ENCODE data around the gene GOSR2. TPM values are rescaled to one million over a fixed set of nuclear protein-coding genes. Genes with fewer than 3 reads are reported as not detected.

GOSR2 gene
- total and polyA plus RNA-seq, 2 of the 13 experiments (the other 11 are each of a cell fraction or from before 2014, with no cell fraction given) = 61.5 to 63.9 TPM

GRCh38 chr17:46884552-46884951 lies 38.4 kb upstream of the GOSR2 start:
- Histone ChIP-seq H3K4me3 (replicated peaks in 1 of 3; ENCODE audit: insufficient read depth in 1 of 3, low read depth in 2 of 3, low read length in 3 of 3) (no peak overlapping the region), H3K27me3 (ENCODE audit: control insufficient read depth in 1 of 2, insufficient read depth in 2 of 2, low read length in 2 of 2) (peaks cover 1 to 39% of the 10 kb centered on the region in 2 experiments; a peak in 3 of 5 replicates), H3K27ac (ENCODE audit: extremely low read length, insufficient read depth, low read length) (no peak overlapping the region), H3K9ac (ENCODE audit: insufficient read depth, low read depth, low read length) (no peak overlapping the region), H4K20me1 (ENCODE audit: insufficient read depth, low read length) (no peaks in the 10 kb centered on the region), H3K36me3 (replicated peaks in 1 of 2; ENCODE audit: control insufficient read depth in 1 of 2, insufficient read depth in 2 of 2, low read length in 2 of 2) (no peaks in the 10 kb centered on the region), H3K4me1 (ENCODE audit: insufficient read depth, low read length) (peaks cover 17% of the 10 kb centered on the region), H3K9me3 (ENCODE audit: low read length) (no peaks in the 10 kb centered on the region), H2AFZ (ENCODE audit: low read length) (no peak overlapping the region), H3K4me2 (ENCODE audit: low read depth, low read length) (no peak overlapping the region), H3K79me2 (ENCODE audit: insufficient read depth, low read length) (no peaks in the 10 kb centered on the region)
- ChIA-PET CTCF (ENCODE audit: low intra/inter-chr PET ratio, low total read pairs) (no interaction called here), POLR2A (no interaction called here)
- ATAC-seq = no peak
- no peak for DNase-seq (ENCODE audit: low spot score)
- 33% methylated on average over 4 of the region's 7 CpGs for WGBS (ENCODE audit: low lambda C conversion rate)
- in situ Hi-C loops (cut with HindIII; ENCODE audit: extremely low pct_ligation_motif_present, low pct_unique_long_range_greater_than_20kb) (no loop called here), intact Hi-C loops (cut with micrococcal nuclease; ENCODE audit: unreplicated experiment) (no loop called here)
- BruUV-seq (replicated peaks) = no TSS peak
- no peak for FAIRE-seq
- TF ChIP-seq MAF1 (CRISPR knock-in tag; IDR thresholded peaks at IDR 0.05; ENCODE audit: borderline replicate concordance) = no peak
- no peak for TF ChIP-seq ZNF496 (CRISPR knock-in tag; IDR thresholded peaks at IDR 0.05; ENCODE audit: insufficient replicate concordance)
- peak; percentile 98 for TF ChIP-seq ZNF768 (CRISPR knock-in tag; IDR thresholded peaks at IDR 0.05)
- no peak for TF ChIP-seq YEATS4 (CRISPR knock-in tag; IDR thresholded peaks at IDR 0.05; ENCODE audit: borderline replicate concordance)
- no peak for TF ChIP-seq SRSF9 (IDR thresholded peaks at IDR 0.05; ENCODE audit: borderline replicate concordance, insufficient read depth, low read depth, low read length, poor library complexity, severe bottlenecking)
- no peak for TF ChIP-seq ERF (CRISPR knock-in tag; IDR thresholded peaks at IDR 0.05)
- no peak for TF ChIP-seq SRSF4 (IDR thresholded peaks at IDR 0.05; ENCODE audit: low read depth, low read length, poor library complexity, severe bottlenecking)
- TF ChIP-seq ZMYM3 (CRISPR knock-in tag; IDR thresholded peaks at IDR 0.05) = peak; percentile 54; the same call in 1 of the 2 replicates
- TF ChIP-seq NR1H2 (CRISPR knock-in tag; IDR thresholded peaks at IDR 0.05; ENCODE audit: borderline replicate concordance, low read depth) = no peak
- no peak for TF ChIP-seq ZBTB20 (CRISPR knock-in tag; IDR thresholded peaks at IDR 0.05; ENCODE audit: borderline replicate concordance, low read depth)
- TF ChIP-seq ZNF337 (CRISPR knock-in tag; IDR thresholded peaks at IDR 0.05; ENCODE audit: borderline replicate concordance, low read depth) = no peak
- no peak for TF ChIP-seq AHDC1 (CRISPR knock-in tag; IDR thresholded peaks at IDR 0.05; ENCODE audit: borderline replicate concordance)

All from HepG2 (cell line).